Neural crest cell (in vitro differentiated cells): ENCODE results near the gene SHISA5. TPM values are rescaled to one million over a fixed set of nuclear protein-coding genes. Genes with fewer than 3 reads are reported as not detected.

Experiments
- DNase-seq: peaks from one replicate; pipeline ENCODE4 v3.0.0; 2021; ENCODE audit warnings: low read depth, mixed read lengths, low spot score
- H3K27ac Mint-ChIP-seq: one replicate; pipeline ENCODE4 v1.8.0; 2021; ENCODE audit warnings: mild to moderate bottlenecking, mixed read lengths; ENCODE audit not compliant: unreplicated experiment
- H3K27me3 Mint-ChIP-seq: 2 replicates; pipeline ENCODE4 v1.8.0; 2021; ENCODE audit warnings: low read depth, mild to moderate bottlenecking, mixed read lengths
- H3K36me3 Mint-ChIP-seq: 2 replicates; pipeline ENCODE4 v1.8.0; 2021; ENCODE audit warnings: low read depth, mild to moderate bottlenecking, mixed read lengths
- H3K4me1 Mint-ChIP-seq: 2 replicates; pipeline ENCODE4 v1.8.0; 2021; ENCODE audit warnings: mixed read lengths
- H3K4me3 Mint-ChIP-seq: one replicate; pipeline ENCODE4 v1.8.0; 2021; ENCODE audit warnings: mild to moderate bottlenecking, mixed read lengths
- H3K9me3 Mint-ChIP-seq: 2 replicates; pipeline ENCODE4 v1.8.0; 2021; ENCODE audit warnings: mixed read lengths
- CTCF ChIP-seq: fragments of 200-600 bp; sonication (generic); conservative IDR thresholded peaks from 2 replicates; pipeline ENCODE4 v1.5.0; 2021; ENCODE audit warnings: antibody characterized with exemption, mild to moderate bottlenecking
- microRNA-seq: library from miRNA; unstranded; fragments of <30 nt; microRNA quantifications from one replicate; pipeline ENCODE4, GENCODE V29; 2020
- total RNA-seq: library from RNA; stranded (reverse); gene quantifications from 2 replicates; pipeline ENCODE4 v1.2.1, GENCODE V29; 2021

SHISA5 gene
- total RNA-seq, 1 donor from 2014 or later, result 117 TPM

- peaks cover 3% of the 10 kb centered on the region for H3K4me1 Mint-ChIP-seq
Observed at GRCh38 chr3:48419149-48419548, 84.8 kb downstream of the SHISA5 start.

GRCh38 chr3:48418651-48419050 is 85.3 kb downstream of the SHISA5 start:
- Mint-ChIP-seq H3K27ac (no peak overlapping the region), H3K4me3 (no peak overlapping the region), H3K4me1 (peaks cover 3% of the 10 kb centered on the region), H3K27me3 (no peaks in the 10 kb centered on the region), H3K9me3 (no peaks in the 10 kb centered on the region), H3K36me3 (no peaks in the 10 kb centered on the region)
- no peak for DNase-seq
- TF ChIP-seq CTCF, result no peak

More at GRCh38 chr3:48419149-48419548, 84.8 kb downstream of the SHISA5 start:
- no peak for DNase-seq
- Mint-ChIP-seq H3K36me3 (no peaks in the 10 kb centered on the region), H3K27me3 (no peaks in the 10 kb centered on the region), H3K9me3 (no peaks in the 10 kb centered on the region), H3K27ac (no peak overlapping the region), H3K4me3 (no peak overlapping the region)
- no peak for TF ChIP-seq CTCF

GRCh38 chr3:48418140-48418539 is 85.8 kb downstream of the SHISA5 start:
- Mint-ChIP-seq H3K27ac (no peak overlapping the region), H3K27me3 (no peaks in the 10 kb centered on the region), H3K4me1 (peaks cover 2% of the 10 kb centered on the region), H3K9me3 (no peaks in the 10 kb centered on the region), H3K4me3 (no peak overlapping the region), H3K36me3 (peaks cover under 1% of the 10 kb centered on the region)
- DNase-seq, result no peak
- no peak for TF ChIP-seq CTCF

Small RNAs within 50 kb of the gene (microRNA-seq; reads per million reads assigned to microRNA genes)
- not detected for gene MIR6823

Other genes with a start within 250 kb of the SHISA5 start
- 37.2 and 40.5 TPM in 2 replicates for gene NME6, start 202.8 kb downstream of the SHISA5 start, total RNA-seq
- gene SPINK8, start 170.5 kb downstream of the SHISA5 start, total RNA-seq, result not detected in 2 replicates
- 0.44 and 0.68 TPM in 2 replicates for gene FBXW12, start 132.0 kb downstream of the SHISA5 start, total RNA-seq
- 161 and 180 TPM in 2 replicates for gene PLXNB1, start 74.1 kb downstream of the SHISA5 start, total RNA-seq
- 12.4 TPM in 2 replicates for gene CCDC51, start 64.1 kb downstream of the SHISA5 start, total RNA-seq
- gene TMA7, start 63.9 kb downstream of the SHISA5 start, total RNA-seq, result 309 and 318 TPM in 2 replicates
- 21.8 and 22.1 TPM in 2 replicates for gene ATRIP, start 57.4 kb downstream of the SHISA5 start, total RNA-seq
- gene PFKFB4, start 52.6 kb upstream of the SHISA5 start, total RNA-seq, result 19.2 and 20.4 TPM in 2 replicates
- 1.3 TPM in 2 replicates for gene UCN2, start 59.6 kb upstream of the SHISA5 start, total RNA-seq
- gene COL7A1, start 91.2 kb upstream of the SHISA5 start, total RNA-seq, result 28.4 and 28.7 TPM in 2 replicates
- gene UQCRC1, start 105.5 kb upstream of the SHISA5 start, total RNA-seq, result 288 and 297 TPM in 2 replicates
- gene TMEM89, start 117.6 kb upstream of the SHISA5 start, total RNA-seq, result 0.51 and 0.66 TPM in 2 replicates
- 54.8 and 57.4 TPM in 2 replicates for gene SLC26A6, start 131.3 kb upstream of the SHISA5 start, total RNA-seq
- 26.5 and 27.2 TPM in 2 replicates for gene CELSR3, start 158.7 kb upstream of the SHISA5 start, total RNA-seq
- 25.3 and 30.2 TPM in 2 replicates for gene NCKIPSD, start 181.7 kb upstream of the SHISA5 start, total RNA-seq
- 139 and 143 TPM in 2 replicates for gene IP6K2, start 213.0 kb upstream of the SHISA5 start, total RNA-seq